Measurements from ENCODE around the gene MSX2. TPM values are rescaled to one million over a fixed set of nuclear protein-coding genes. Genes with fewer than 3 reads are reported as not detected.

Gene MSX2
- total RNA-seq, 1 donor from 2014 or later = 1.3 TPM

DNA sequence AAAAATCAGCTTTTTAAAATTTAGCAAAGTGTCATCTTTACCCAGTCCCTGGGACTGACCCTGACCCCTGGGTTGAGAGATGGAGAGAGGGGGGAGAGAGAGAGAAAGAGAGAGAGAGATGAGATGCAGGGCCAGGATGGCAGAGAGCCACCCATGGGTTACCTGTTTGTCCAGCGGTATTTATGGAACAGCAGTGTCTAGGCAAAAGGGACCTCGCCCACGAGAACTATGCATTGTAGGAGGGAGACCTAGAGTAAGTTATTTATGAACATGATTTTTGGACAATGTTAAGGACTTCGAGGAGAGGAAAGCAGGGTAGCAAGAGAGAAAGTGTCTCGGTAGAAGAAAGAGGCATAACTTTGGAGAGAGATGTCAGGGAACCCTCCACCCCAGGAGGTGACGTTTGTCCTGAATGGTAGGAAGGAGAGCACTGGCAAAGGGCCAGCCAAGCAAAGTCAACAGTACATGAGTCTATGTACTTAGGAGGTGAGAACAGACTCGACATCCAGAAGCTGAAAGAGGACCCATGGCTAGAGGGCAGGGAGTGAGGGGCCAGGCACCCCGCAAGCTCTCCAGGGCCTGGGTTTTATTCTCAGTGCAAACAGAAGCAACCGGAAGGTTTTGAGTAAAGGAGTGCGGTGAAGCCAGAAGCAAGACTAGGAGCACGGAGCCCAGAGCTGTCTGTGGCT is 30.5 kb upstream of the MSX2 start:
- Histone ChIP-seq H3K4me3 (ENCODE audit: low read depth, low read length) (no peak overlapping the region), H3K36me3 (ENCODE audit: control insufficient read depth, insufficient read depth, low read length) (no peaks in the 10 kb centered on the region), H3K27me3 (ENCODE audit: control insufficient read depth, insufficient read depth, low read length) (peaks cover 39% of the 10 kb centered on the region)
- no peak for TF ChIP-seq CTCF (IDR thresholded peaks at IDR 0.05; ENCODE audit: insufficient read depth, low read length, poor library complexity, severe bottlenecking)
- no peak for DNase-seq (ENCODE audit: low read depth)

GRCh38 chr5:174694611-174695010 is 29.8 kb upstream of the MSX2 start:
- DNase-seq (ENCODE audit: low read depth) = no peak
- no peak for TF ChIP-seq CTCF (IDR thresholded peaks at IDR 0.05; ENCODE audit: insufficient read depth, low read length, poor library complexity, severe bottlenecking)

DNA sequence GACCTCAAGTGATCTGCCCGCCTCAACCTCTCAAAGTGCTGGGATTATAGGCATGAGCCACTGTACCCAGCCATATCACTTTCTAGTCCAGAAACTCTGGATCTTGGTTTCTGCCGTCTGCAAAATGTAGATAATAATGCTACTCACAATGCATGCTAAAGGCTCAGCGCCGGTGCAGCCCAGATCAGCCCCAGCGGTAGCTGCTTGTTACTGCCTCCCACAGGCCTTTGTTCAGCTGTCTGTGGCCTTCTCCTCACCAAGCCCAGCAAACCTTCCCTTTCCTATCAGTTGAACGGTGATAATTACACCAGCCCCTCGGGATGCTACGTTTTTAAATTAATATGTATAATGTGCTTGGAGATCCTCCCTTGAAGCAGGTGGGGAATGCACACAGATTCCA is 26.2 kb upstream of the MSX2 start:
- Histone ChIP-seq H3K36me3 (ENCODE audit: control insufficient read depth, insufficient read depth, low read length) (no peaks in the 10 kb centered on the region), H3K4me3 (ENCODE audit: low read depth, low read length) (no peak overlapping the region), H3K27me3 (ENCODE audit: control insufficient read depth, insufficient read depth, low read length) (peaks cover 11% of the 10 kb centered on the region)
- no peak for TF ChIP-seq CTCF (IDR thresholded peaks at IDR 0.05; ENCODE audit: insufficient read depth, low read length, poor library complexity, severe bottlenecking)
- no peak for DNase-seq (ENCODE audit: low read depth)

More at GRCh38 chr5:174694611-174695010, 29.8 kb upstream of the MSX2 start:
- Histone ChIP-seq H3K27me3 (ENCODE audit: control insufficient read depth, insufficient read depth, low read length) (peaks cover 32% of the 10 kb centered on the region), H3K4me3 (ENCODE audit: low read depth, low read length) (no peak overlapping the region), H3K36me3 (ENCODE audit: control insufficient read depth, insufficient read depth, low read length) (no peaks in the 10 kb centered on the region)

DNA sequence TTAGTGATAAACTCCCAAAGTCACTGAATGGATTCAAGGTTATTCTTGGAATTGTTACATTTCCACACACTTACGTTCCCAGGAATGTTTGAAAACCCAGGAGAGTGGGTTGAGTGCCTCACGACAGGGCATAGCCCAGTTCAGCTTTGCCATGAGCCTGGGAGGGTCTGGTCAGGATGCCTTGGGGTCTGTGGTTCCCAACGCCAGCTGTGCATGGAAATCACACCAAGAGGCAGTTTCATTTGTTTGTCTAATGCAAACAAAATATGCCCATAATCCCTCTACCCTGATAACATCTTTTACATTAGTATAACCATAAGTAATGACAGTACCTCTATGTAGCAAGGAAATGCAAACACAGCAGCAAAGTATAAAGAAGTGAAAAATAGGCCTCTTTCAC is 25.3 kb upstream of the MSX2 start:
- TF ChIP-seq CTCF (IDR thresholded peaks at IDR 0.05; ENCODE audit: insufficient read depth, low read length, poor library complexity, severe bottlenecking) = no peak

GRCh38 chr5:174706997-174707572 is 17.3 kb upstream of the MSX2 start:
- H3K36me3 ChIP-seq (ENCODE audit: control insufficient read depth, insufficient read depth, low read length) = no peaks in the 10 kb centered on the region
- H3K27me3 ChIP-seq (ENCODE audit: control insufficient read depth, insufficient read depth, low read length) = peaks cover 15% of the 10 kb centered on the region
- no peak for DNase-seq (ENCODE audit: low read depth)
- no peak overlapping the region for H3K4me3 ChIP-seq (ENCODE audit: low read depth, low read length)
- TF ChIP-seq CTCF (IDR thresholded peaks at IDR 0.05; ENCODE audit: insufficient read depth, low read length, poor library complexity, severe bottlenecking) = no peak

More for the DNA sequence above, 25.3 kb upstream of the MSX2 start:
- H3K4me3 ChIP-seq (ENCODE audit: low read depth, low read length) = no peak overlapping the region
- H3K27me3 ChIP-seq (ENCODE audit: control insufficient read depth, insufficient read depth, low read length) = peaks cover 5% of the 10 kb centered on the region
- no peaks in the 10 kb centered on the region for H3K36me3 ChIP-seq (ENCODE audit: control insufficient read depth, insufficient read depth, low read length)
- no peak for DNase-seq (ENCODE audit: low read depth)

- H3K4me3 ChIP-seq (ENCODE audit: low read depth, low read length) = no peak overlapping the region
- no peaks in the 10 kb centered on the region for H3K36me3 ChIP-seq (ENCODE audit: control insufficient read depth, insufficient read depth, low read length)
- peaks cover 15% of the 10 kb centered on the region for H3K27me3 ChIP-seq (ENCODE audit: control insufficient read depth, insufficient read depth, low read length)
- DNase-seq (ENCODE audit: low read depth) = no peak
- no peak for TF ChIP-seq CTCF (IDR thresholded peaks at IDR 0.05; ENCODE audit: insufficient read depth, low read length, poor library complexity, severe bottlenecking)
Measured at GRCh38 chr5:174707671-174708070, 16.7 kb upstream of the MSX2 start.
